ENCODE measurements around the gene ZNF789.

The ZNF789 gene

GRCh38 chr7:99433158-99433557, 39.5 kb upstream of the ZNF789 start:
- Mint-ChIP-seq H3K27me3 (ENCODE audit: low read depth) (no peaks in the 10 kb centered on the region), H3K4me3 (no peak overlapping the region), H3K9me3 (no peaks in the 10 kb centered on the region), H3K27ac (no peak overlapping the region), H3K36me3 (ENCODE audit: low read depth) (peaks cover 37% of the 10 kb centered on the region), H3K4me1 (no peaks in the 10 kb centered on the region)
- no peak for TF ChIP-seq CTCF (IDR thresholded peaks at IDR 0.05; ENCODE audit: unreplicated experiment in 3 of 3)

GRCh38 chr7:99437946-99438572, 34.6 kb upstream of the ZNF789 start:
- H3K27me3 Mint-ChIP-seq (ENCODE audit: low read depth), result no peaks in the 10 kb centered on the region
- peaks cover 23% of the 10 kb centered on the region for H3K36me3 Mint-ChIP-seq (ENCODE audit: low read depth)
- peak overlapping the region; percentile 76 to 92 (median 92) for H3K27ac Mint-ChIP-seq
- no peaks in the 10 kb centered on the region for H3K9me3 Mint-ChIP-seq
- no peak for TF ChIP-seq CTCF (IDR thresholded peaks at IDR 0.05; ENCODE audit: unreplicated experiment in 3 of 3)
- peak overlapping the region; percentile 97 to 100 (median 99) for H3K4me3 Mint-ChIP-seq
- peaks cover 26% of the 10 kb centered on the region for H3K4me1 Mint-ChIP-seq

DNA sequence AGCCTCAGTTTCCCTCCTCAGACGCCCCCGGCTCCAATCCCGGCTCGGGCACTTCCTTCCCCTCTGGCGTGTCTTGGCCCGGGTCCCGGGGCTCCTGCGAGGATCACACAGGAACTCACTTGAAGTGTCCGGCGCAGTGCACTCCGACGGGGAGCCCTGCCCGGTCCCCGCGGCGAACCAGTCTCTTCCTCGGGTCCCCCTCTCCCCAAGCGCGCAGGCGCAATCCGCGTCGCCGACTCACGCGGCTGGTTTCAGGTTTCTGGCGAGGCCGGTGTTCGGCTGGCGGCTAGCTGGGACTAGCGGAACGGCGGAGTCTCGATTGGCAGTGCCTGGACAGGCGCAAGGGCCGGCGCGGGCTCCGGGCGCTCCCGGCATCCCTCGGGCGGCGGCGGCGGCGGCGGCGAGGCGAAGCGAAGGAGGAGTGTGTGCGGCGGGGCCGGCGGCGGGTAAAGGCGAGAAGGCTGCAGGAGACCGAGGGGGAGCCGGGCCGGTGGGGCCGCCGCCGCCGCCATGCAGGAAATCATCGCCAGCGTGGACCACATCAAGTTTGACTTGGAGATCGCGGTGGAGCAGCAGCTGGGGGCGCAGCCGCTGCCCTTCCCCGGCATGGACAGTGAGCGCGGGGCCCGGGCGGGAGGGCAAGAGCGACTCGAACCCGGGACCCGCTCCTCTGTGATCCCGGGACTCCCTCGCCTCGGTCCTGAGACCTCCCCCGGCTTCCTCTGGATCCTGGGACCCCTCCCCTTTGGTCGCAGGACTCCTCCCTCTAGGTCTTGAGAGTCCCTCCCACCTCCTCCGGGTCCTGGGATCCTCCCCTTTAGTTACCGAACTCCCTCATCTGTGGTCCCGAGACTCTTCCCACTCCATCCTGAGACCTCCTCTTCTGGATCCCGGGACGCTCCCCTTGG, 33.9 kb upstream of the ZNF789 start, which contains the start of the genes CPSF4 and PTCD1:
Gene CPSF4 (plus strand): TSS at position 371 of the 908 bp plus-strand sequence. CDS start 140 bp downstream, at position 511.
Gene PTCD1 (minus strand): TSS at position 226 of the 908 bp plus-strand sequence. CDS start 3,556 bp downstream, outside the sequence.
- TF ChIP-seq CTCF (IDR thresholded peaks at IDR 0.05; ENCODE audit: unreplicated experiment in 3 of 3), result no peak
- H3K27ac Mint-ChIP-seq, result peak within 1 kb of the TSS; percentile 81 to 97 (median 92)
- peaks cover 19% of the 10 kb centered on the region for H3K36me3 Mint-ChIP-seq (ENCODE audit: low read depth)
- H3K9me3 Mint-ChIP-seq, result no peaks in the 10 kb centered on the region
- peaks cover 30% of the 10 kb centered on the region for H3K4me1 Mint-ChIP-seq
- H3K27me3 Mint-ChIP-seq (ENCODE audit: low read depth), result no peaks in the 10 kb centered on the region
- H3K4me3 Mint-ChIP-seq, result peak within 1 kb of the TSS; percentile 97 to 100 (median 99)

- TF ChIP-seq CTCF (IDR thresholded peaks at IDR 0.05; ENCODE audit: unreplicated experiment in 3 of 3), result no peak
- Mint-ChIP-seq H3K9me3 (no peaks in the 10 kb centered on the region), H3K4me1 (peaks cover 30% of the 10 kb centered on the region), H3K4me3 (peak overlapping the region; percentile 97 to 100 (median 99)), H3K36me3 (ENCODE audit: low read depth) (peaks cover 24% of the 10 kb centered on the region), H3K27me3 (ENCODE audit: low read depth) (no peaks in the 10 kb centered on the region), H3K27ac (peak overlapping the region; percentile 81 to 97 (median 92))
Measured at GRCh38 chr7:99440195-99440594, 32.5 kb upstream of the ZNF789 start.

DNA sequence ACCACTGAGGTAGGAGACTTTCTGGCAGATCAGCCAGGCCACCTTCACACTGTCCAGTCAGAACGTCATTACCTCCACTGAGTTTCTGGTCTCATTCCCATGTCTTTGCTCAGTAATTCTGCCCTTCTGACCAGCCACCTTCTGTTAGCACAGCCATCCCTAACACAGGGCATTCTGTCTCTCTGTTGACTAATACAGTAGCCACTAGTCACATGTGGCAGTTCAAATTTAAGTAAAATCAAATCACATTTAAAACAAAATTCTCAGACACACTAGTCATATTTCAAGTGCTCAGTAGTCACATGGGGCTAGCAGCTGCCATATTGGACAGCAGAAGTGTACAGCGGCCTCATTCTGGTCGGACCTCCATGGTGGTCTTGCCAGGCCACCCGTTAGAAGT, 26.6 kb upstream of the ZNF789 start:
- peaks cover 53% of the 10 kb centered on the region for H3K36me3 Mint-ChIP-seq (ENCODE audit: low read depth)
- H3K27ac Mint-ChIP-seq, result no peak overlapping the region
- no peak overlapping the region for H3K4me3 Mint-ChIP-seq
- H3K27me3 Mint-ChIP-seq (ENCODE audit: low read depth), result no peaks in the 10 kb centered on the region
- TF ChIP-seq CTCF (IDR thresholded peaks at IDR 0.05; ENCODE audit: unreplicated experiment in 3 of 3), result no peak
- no peaks in the 10 kb centered on the region for H3K9me3 Mint-ChIP-seq
- H3K4me1 Mint-ChIP-seq, result peaks cover 18% of the 10 kb centered on the region

Measured in nephron (organoid).